K562 treated with DMSO at 1 percent for 24 hours (cell line): ENCODE measurements around the gene ICA1L. TPM values are rescaled to one million over a fixed set of nuclear protein-coding genes. Genes with fewer than 3 reads are reported as not detected.

ENCODE experiments used
- total RNA-seq: library from RNA; unstranded; fragments of 300-600 nt; gene quantifications from 2 replicates; pipeline ENCODE4 v1.2.3, GENCODE V29; 2022; ENCODE audit warnings: low read depth; ENCODE audit not compliant: insufficient read depth

ICA1L gene
- total RNA-seq: 0.28 and 1.1 TPM in 2 replicates

GRCh38 chr2:202871300-202872141 is at the start of gene ICA1L:
Gene ICA1L (minus strand): TSS chr2:202871766. CDS start chr2:202829009, 42,757 bp downstream.

GRCh38 chr2:202911512-202912341 is 40.2 kb upstream of the ICA1L start, which contains the start of the genes CARF and WDR12:
Gene CARF (plus strand): TSS chr2:202912275. CDS start chr2:202941903, 29,628 bp downstream.
Gene WDR12 (minus strand): TSS chr2:202911673. CDS start chr2:202911476, 197 bp downstream.

Other genes with a start within 250 kb of the ICA1L start
- 2.7 and 2.8 TPM in 2 replicates for gene FAM117B, start 236.8 kb downstream of the ICA1L start, total RNA-seq
- 12.0 and 14.7 TPM in 2 replicates for gene WDR12, start 39.9 kb upstream of the ICA1L start, total RNA-seq
- 0.58 and 0.95 TPM in 2 replicates for gene CARF, start 40.5 kb upstream of the ICA1L start, total RNA-seq
- gene NBEAL1, start 143.1 kb upstream of the ICA1L start, total RNA-seq: 1.7 and 2.4 TPM in 2 replicates